GM13977 (cell line): ENCODE measurements around the gene PRH2.

Experiments used
- DNase-seq: peaks from one replicate; pipeline ENCODE4 v3.0.0; 2012; ENCODE audit warnings: low spot score
- in situ Hi-C: fragments of 300-500 bp; cut with MboI; formaldehyde crosslinking; loops from one replicate; pipeline ENCODE4 v1.12.0; 2022; ENCODE audit warnings: low sequenced_read_pairs, low pct_unique_long_range_greater_than_20kb, mixed read lengths, inconsistent platforms; ENCODE audit not compliant: unreplicated experiment
- TF ChIP-seq, protein P1 (sequence below): IDR thresholded peaks from 2 replicates; pipeline ENCODE4 v1.5.1; 2012; ENCODE audit warnings: mild to moderate bottlenecking, control low read depth; ENCODE audit not compliant: insufficient read depth; ENCODE audit errors: extremely low read depth, missing control alignments

PRH2 gene

DNA sequence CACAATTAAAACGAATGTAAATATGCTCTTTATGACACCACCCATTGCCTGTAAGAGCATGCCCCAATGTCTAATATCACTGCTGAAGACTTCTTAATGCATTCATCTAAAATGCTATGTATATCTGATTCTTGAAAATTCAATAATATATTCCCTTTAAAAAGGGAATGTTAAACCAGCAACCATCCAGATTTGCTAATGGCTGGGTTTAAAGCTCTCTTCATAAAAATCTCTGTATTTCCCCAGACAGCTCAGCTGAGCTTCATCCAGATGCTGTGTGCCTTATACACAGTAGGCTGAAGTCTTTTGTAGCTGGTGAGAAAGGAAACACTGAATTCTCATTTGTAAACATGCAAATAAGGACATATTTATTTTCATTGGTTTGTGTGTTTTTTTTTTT lies 10.1 kb downstream of the PRH2 start, which contains the start of gene TAS2R14:
TAS2R14 (minus strand) TSS at position 101 of the 400 bp plus-strand sequence; CDS start at position 45, 56 bp downstream.
- in situ Hi-C loops: no loop called here
- TF ChIP-seq, protein P1, sequence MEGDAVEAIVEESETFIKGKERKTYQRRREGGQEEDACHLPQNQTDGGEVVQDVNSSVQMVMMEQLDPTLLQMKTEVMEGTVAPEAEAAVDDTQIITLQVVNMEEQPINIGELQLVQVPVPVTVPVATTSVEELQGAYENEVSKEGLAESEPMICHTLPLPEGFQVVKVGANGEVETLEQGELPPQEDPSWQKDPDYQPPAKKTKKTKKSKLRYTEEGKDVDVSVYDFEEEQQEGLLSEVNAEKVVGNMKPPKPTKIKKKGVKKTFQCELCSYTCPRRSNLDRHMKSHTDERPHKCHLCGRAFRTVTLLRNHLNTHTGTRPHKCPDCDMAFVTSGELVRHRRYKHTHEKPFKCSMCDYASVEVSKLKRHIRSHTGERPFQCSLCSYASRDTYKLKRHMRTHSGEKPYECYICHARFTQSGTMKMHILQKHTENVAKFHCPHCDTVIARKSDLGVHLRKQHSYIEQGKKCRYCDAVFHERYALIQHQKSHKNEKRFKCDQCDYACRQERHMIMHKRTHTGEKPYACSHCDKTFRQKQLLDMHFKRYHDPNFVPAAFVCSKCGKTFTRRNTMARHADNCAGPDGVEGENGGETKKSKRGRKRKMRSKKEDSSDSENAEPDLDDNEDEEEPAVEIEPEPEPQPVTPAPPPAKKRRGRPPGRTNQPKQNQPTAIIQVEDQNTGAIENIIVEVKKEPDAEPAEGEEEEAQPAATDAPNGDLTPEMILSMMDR: no peak
- DNase-seq: no peak

DNA sequence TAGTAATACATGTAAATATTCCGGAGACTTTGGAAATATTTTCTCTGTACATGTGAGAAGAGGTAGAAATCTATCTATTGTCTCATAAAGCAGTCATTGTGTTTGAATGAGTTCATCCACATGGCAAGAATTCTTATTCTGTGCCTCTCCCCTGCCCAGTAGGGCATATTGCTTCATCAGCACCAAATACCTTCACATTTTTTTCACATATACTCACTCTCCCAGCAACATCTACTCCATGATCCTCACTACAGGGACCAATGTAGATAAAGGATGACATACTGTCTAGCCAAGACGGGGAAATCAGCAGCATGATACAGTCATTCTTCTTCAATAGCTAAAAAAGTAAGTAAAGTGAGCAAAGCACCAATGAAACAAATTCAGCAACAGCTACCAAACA lies 11.4 kb downstream of the PRH2 start:
- DNase-seq: no peak
- TF ChIP-seq, protein P1: no peak
- in situ Hi-C loops: no loop called here

DNA sequence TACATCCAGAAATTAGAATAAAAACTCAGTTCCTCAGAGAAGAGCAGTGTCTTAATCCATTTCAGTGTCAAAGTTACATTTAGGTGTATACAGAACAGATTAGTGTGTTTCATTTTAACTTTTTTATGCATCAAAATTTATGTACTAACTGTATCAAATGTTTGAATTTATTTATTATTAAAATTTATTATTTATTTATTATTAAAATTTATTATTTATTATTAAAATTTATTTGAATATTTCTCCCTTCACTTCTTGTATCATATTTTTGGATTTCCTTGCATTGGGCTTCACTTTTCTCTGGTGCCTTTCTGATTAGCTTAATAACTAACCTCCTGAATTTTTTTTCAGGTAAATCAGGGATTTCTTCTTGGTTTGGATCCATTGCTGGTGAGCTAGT lies 12.3 kb downstream of the PRH2 start:
- DNase-seq: no peak
- TF ChIP-seq, protein P1: no peak
- in situ Hi-C loops: no loop called here

DNA sequence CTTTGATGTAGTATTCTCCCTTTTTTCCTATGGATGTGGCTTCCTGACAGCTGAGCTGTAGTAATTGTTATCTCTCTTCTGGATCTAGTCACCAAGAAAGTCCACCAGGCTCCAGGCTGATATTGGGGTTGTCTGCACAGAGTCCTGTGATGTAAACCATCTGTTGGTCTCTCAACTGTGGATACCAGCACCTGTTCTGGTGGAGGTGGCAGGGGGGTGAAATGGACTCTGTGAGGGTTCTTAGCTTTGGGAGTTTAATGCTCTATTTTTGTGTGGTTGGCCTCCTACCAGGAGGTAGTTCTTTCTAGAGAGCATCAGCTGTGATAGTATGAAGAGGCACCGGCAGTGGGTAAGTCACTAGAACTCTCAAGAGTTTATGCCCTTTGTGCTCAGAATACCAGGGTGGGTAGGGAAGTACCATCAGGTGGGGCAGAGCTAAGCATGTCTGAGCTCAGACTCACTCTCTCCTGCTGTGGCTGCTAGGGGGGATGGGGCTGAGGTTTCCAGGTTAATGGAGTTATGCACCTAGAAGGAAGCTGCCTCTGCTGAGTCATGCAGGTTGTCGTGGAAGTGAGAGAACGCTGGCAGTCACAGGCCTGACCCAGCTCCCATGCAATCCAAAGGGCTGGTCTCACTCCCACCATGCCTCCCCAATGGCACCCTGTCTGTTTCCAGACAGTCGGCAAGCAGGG lies 13.0 kb downstream of the PRH2 start:
- DNase-seq: no peak

DNA sequence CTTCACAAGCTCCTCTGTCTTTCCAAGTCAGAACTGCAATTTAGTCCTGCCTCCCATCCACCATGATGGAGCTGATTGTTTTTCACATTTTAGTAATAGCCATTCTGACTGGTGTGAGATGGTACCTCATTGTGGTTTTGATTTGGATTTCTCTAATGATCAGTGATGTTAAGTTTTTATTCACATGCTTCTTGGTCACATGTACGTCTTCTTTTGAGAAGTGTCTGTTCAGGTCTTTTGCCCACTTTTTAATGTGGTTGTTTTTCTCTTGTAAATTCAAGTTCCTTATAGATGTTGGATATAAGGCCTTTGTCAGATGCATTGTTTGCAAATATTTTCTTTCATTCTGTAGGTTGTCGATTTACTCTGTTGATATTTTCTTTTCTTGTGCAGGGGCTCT lies 14.1 kb downstream of the PRH2 start:
- DNase-seq: no peak
- TF ChIP-seq, protein P1: no peak
- in situ Hi-C loops: no loop called here

More for the DNA sequence above, 13.0 kb downstream of the PRH2 start:
- in situ Hi-C loops: no loop called here
- TF ChIP-seq, protein P1: no peak

DNA sequence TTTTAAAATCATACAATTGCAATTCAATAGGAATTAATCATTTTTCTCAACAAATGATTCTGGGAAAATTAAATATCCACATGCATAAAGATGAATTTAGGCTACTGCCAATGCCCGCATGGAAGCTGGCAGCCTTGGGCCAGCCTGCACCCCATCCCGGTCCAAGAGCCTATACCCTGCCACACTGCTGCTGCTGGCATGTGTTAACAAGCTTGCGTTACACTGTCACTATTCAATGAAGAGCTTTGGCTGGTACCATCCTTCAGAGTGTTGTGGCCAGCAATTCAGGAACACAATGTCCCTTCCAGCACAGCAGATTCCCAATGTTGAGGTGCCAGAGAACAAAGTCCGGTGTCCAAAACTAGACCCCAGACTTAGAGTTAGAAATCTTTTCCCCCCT lies 23.6 kb downstream of the PRH2 start:
- in situ Hi-C loops: no loop called here
- TF ChIP-seq, protein P1: no peak
- DNase-seq: no peak

DNA sequence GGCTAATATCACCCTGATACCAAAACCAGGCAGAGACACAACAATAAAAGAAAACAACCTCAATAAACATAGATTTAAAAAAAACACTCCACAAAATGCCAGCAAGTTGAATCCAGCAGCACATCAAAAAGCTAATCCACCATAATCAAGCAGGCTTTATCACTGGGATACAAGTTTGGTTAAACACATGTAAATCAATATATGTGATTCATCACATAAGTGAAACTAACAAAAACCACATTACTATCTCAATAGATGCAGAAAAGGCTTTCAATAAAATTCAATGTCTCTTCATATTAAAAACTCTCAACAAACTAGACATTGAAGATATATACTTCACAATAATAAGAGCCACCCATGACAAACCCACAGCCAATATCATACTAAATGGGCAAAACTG lies 27.0 kb downstream of the PRH2 start:
- in situ Hi-C loops: no loop called here
- TF ChIP-seq, protein P1: no peak
- DNase-seq: no peak
